Measurements from ENCODE around the gene ESF1.
"Not testable (repeated sequence)": the region's sequence is repeated elsewhere in the genome, so short reads cannot be mapped to it uniquely, and the experiment has no call there.

The ESF1 gene

GRCh38 chr20:13739731-13740649 is 44.7 kb downstream of the ESF1 start:
- no peak for DNase-seq (ENCODE audit: low read depth)

- not testable (repeated sequence) for DNase-seq (ENCODE audit: low read depth)
Observed at GRCh38 chr20:13738187-13738586, 46.5 kb downstream of the ESF1 start.

GRCh38 chr20:13736436-13737191 is 48.1 kb downstream of the ESF1 start:
- peak; percentile 42 for DNase-seq (ENCODE audit: low read depth)

- no peak for DNase-seq (ENCODE audit: low read depth)
Observed at GRCh38 chr20:13735826-13736225, 48.9 kb downstream of the ESF1 start.

GRCh38 chr20:13723011-13723410 is 61.7 kb downstream of the ESF1 start:
- no peak for DNase-seq (ENCODE audit: low read depth)

- no peak for DNase-seq (ENCODE audit: low read depth)
Observed at GRCh38 chr20:13718171-13718570, 66.5 kb downstream of the ESF1 start.

GRCh38 chr20:13717631-13718044 is 67.1 kb downstream of the ESF1 start:
- DNase-seq (ENCODE audit: low read depth) = no peak

GRCh38 chr20:13715171-13715570 is 69.5 kb downstream of the ESF1 start:
- no peak for DNase-seq (ENCODE audit: low read depth)

- no peak for DNase-seq (ENCODE audit: low read depth)
Observed at GRCh38 chr20:13708234-13708633, 76.5 kb downstream of the ESF1 start.

GRCh38 chr20:13703265-13703664 is 81.5 kb downstream of the ESF1 start:
- no peak for DNase-seq (ENCODE audit: low read depth)

- DNase-seq (ENCODE audit: low read depth) = no peak
Observed at GRCh38 chr20:13701486-13701885, 83.2 kb downstream of the ESF1 start.

GRCh38 chr20:13700761-13701160 is 84.0 kb downstream of the ESF1 start:
- DNase-seq (ENCODE audit: low read depth) = no peak

GRCh38 chr20:13694420-13695150 is 90.1 kb downstream of the ESF1 start:
- DNase-seq (ENCODE audit: low read depth) = no peak

- DNase-seq (ENCODE audit: low read depth) = no peak
Observed at GRCh38 chr20:13692802-13693736, 91.7 kb downstream of the ESF1 start.

GRCh38 chr20:13690943-13691342 is 93.8 kb downstream of the ESF1 start:
- no peak for DNase-seq (ENCODE audit: low read depth)

GRCh38 chr20:13687815-13688214 is 96.9 kb downstream of the ESF1 start:
- no peak for DNase-seq (ENCODE audit: low read depth)

GRCh38 chr20:13685623-13686022 is 99.1 kb downstream of the ESF1 start:
- DNase-seq (ENCODE audit: low read depth) = no peak

GRCh38 chr20:13684566-13685222 is 100.0 kb downstream of the ESF1 start:
- DNase-seq (ENCODE audit: low read depth) = no peak

GRCh38 chr20:13683833-13684232 is 100.9 kb downstream of the ESF1 start:
- DNase-seq (ENCODE audit: low read depth) = no peak

- no peak for DNase-seq (ENCODE audit: low read depth)
Observed at GRCh38 chr20:13681248-13682125, 103.2 kb downstream of the ESF1 start.
